OCI-LY3 (cell line): ENCODE results near the gene RAE1.

Experiments used
- H2AFZ ChIP-seq: fragments of 200-600, 300-600 bp; shearing (Covaris generic); 2 replicates; pipeline ENCODE4 v1.6.0; 2014; ENCODE audit warnings: antibody characterized with exemption, low read depth, low read length
- H3K27ac ChIP-seq: fragments of 200-600, 300-600 bp; sonication (generic); 2 replicates; pipeline ENCODE4 v1.5.1; 2014; ENCODE audit warnings: mild to moderate bottlenecking, low read length, moderate library complexity, mixed read lengths
- H3K27me3 ChIP-seq: fragments of 200-600, 300-600 bp; sonication (generic); 2 replicates; pipeline ENCODE4 v1.6.1; 2014; ENCODE audit warnings: low read depth, low read length, mixed read lengths
- H3K36me3 ChIP-seq: fragments of 200-600, 300-600 bp; sonication (generic); replicated peaks from 2 replicates; pipeline ENCODE3; 2014; ENCODE audit warnings: low read depth, low read length, mixed read lengths
- H3K4me1 ChIP-seq: fragments of 300-600, 200-600 bp; sonication (generic); 2 replicates; pipeline ENCODE4 v1.6.1; 2014; ENCODE audit warnings: low read length, mixed read lengths
- H3K4me2 ChIP-seq: fragments of 200-600, 300-600 bp; sonication (generic); 2 replicates; pipeline ENCODE4 v1.6.1; 2014; ENCODE audit warnings: low read length, mixed read lengths
- H3K4me3 ChIP-seq: fragments of 300-600, 200-600 bp; sonication (generic); 2 replicates; pipeline ENCODE4 v1.5.1; 2014; ENCODE audit warnings: antibody characterized with exemption, mild to moderate bottlenecking, low read length, moderate library complexity
- H3K79me2 ChIP-seq: fragments of 300-600, 200-600 bp; shearing (Covaris generic); 2 replicates; pipeline ENCODE4 v1.6.1; 2014; ENCODE audit warnings: mild to moderate bottlenecking, low read length, mixed read lengths
- H3K9ac ChIP-seq: fragments of 300-600, 200-600 bp; shearing (Covaris generic); 2 replicates; pipeline ENCODE4 v1.6.0; 2014; ENCODE audit warnings: mild to moderate bottlenecking, low read length, moderate library complexity
- H3K9me3 ChIP-seq: fragments of 200-600, 300-600 bp; shearing (Covaris generic); 2 replicates; pipeline ENCODE4 v1.6.1; 2014; ENCODE audit warnings: low read length, mixed read lengths; ENCODE audit not compliant: insufficient read depth
- H4K20me1 ChIP-seq: fragments of 200-600, 300-600 bp; sonication (generic); 2 replicates; pipeline ENCODE4 v1.6.1; 2016; ENCODE audit warnings: low read length, mixed read lengths; ENCODE audit not compliant: insufficient read depth
- CTCF ChIP-seq: fragments of 200-600, 300-600 bp; sonication (generic); IDR thresholded peaks from 2 replicates; pipeline ENCODE4 v1.5.1; 2014; ENCODE audit warnings: antibody characterized with exemption, low read length, low read depth
- EZH2phosphoT487 ChIP-seq: fragments of 200-600 bp; shearing (Covaris generic); IDR thresholded peaks from 2 replicates; pipeline ENCODE4 v1.6.1; 2018; ENCODE audit warnings: antibody characterized with exemption, mixed run types, low read depth

Gene RAE1

GRCh38 chr20:57320358-57320757, 30.7 kb upstream of the RAE1 start:
- H3K79me2 ChIP-seq, result no peaks in the 10 kb centered on the region
- TF ChIP-seq CTCF (no peak), EZH2phosphoT487 (no peak)
- peaks cover 11% of the 10 kb centered on the region; the same call in 1 of the 2 replicates for H3K9me3 ChIP-seq
- no peaks in the 10 kb centered on the region for H3K4me1 ChIP-seq
- no peak overlapping the region for H3K4me3 ChIP-seq
- H3K27me3 ChIP-seq, result peaks cover 62% of the 10 kb centered on the region
- no peaks in the 10 kb centered on the region for H4K20me1 ChIP-seq
- H3K36me3 ChIP-seq, result no peaks in the 10 kb centered on the region
- no peak overlapping the region for H3K4me2 ChIP-seq
- H2AFZ ChIP-seq, result no peak overlapping the region
- no peak overlapping the region for H3K27ac ChIP-seq
- H3K9ac ChIP-seq, result no peak overlapping the region

GRCh38 chr20:57321142-57321541, 29.9 kb upstream of the RAE1 start:
- Histone ChIP-seq H3K79me2 (no peaks in the 10 kb centered on the region), H3K27ac (no peak overlapping the region), H3K27me3 (peaks cover 57% of the 10 kb centered on the region), H3K4me3 (no peak overlapping the region), H3K4me1 (no peaks in the 10 kb centered on the region), H2AFZ (no peak overlapping the region), H3K9ac (no peak overlapping the region), H3K4me2 (no peak overlapping the region), H3K36me3 (no peaks in the 10 kb centered on the region), H4K20me1 (no peaks in the 10 kb centered on the region), H3K9me3 (peaks cover 7% of the 10 kb centered on the region; the same call in 1 of the 2 replicates)
- TF ChIP-seq EZH2phosphoT487 (no peak), CTCF (no peak)

GRCh38 chr20:57322476-57322875, 28.6 kb upstream of the RAE1 start:
- Histone ChIP-seq H3K79me2 (no peaks in the 10 kb centered on the region), H4K20me1 (no peaks in the 10 kb centered on the region), H3K36me3 (no peaks in the 10 kb centered on the region), H3K4me3 (no peak overlapping the region), H3K4me1 (no peaks in the 10 kb centered on the region), H2AFZ (no peak overlapping the region), H3K9me3 (no peaks in the 10 kb centered on the region; the same call in 1 of the 2 replicates), H3K9ac (no peak overlapping the region), H3K27me3 (peaks cover 64% of the 10 kb centered on the region), H3K27ac (no peak overlapping the region), H3K4me2 (no peak overlapping the region)
- no peak for TF ChIP-seq EZH2phosphoT487
- no peak for TF ChIP-seq CTCF

GRCh38 chr20:57323034-57323433, 28.0 kb upstream of the RAE1 start:
- no peak overlapping the region for H3K4me2 ChIP-seq
- H3K27ac ChIP-seq, result no peak overlapping the region
- TF ChIP-seq CTCF, result no peak
- TF ChIP-seq EZH2phosphoT487, result no peak
- no peaks in the 10 kb centered on the region for H4K20me1 ChIP-seq
- H3K36me3 ChIP-seq, result no peaks in the 10 kb centered on the region
- no peak overlapping the region for H3K9ac ChIP-seq
- no peaks in the 10 kb centered on the region; the same call in 1 of the 2 replicates for H3K9me3 ChIP-seq
- no peaks in the 10 kb centered on the region for H3K4me1 ChIP-seq
- H3K79me2 ChIP-seq, result no peaks in the 10 kb centered on the region
- H3K4me3 ChIP-seq, result no peak overlapping the region
- no peak overlapping the region for H2AFZ ChIP-seq
- H3K27me3 ChIP-seq, result peaks cover 63% of the 10 kb centered on the region
